ENCODE results near the gene LRRC8C. TPM values are rescaled to one million over a fixed set of nuclear protein-coding genes. Genes with fewer than 3 reads are reported as not detected.

Gene LRRC8C
- total and polyA plus RNA-seq, 2 of the 8 experiments (the other 6 are each of a cell fraction or from before 2014, with no cell fraction given) = 1.1 to 2.1 TPM

DNA sequence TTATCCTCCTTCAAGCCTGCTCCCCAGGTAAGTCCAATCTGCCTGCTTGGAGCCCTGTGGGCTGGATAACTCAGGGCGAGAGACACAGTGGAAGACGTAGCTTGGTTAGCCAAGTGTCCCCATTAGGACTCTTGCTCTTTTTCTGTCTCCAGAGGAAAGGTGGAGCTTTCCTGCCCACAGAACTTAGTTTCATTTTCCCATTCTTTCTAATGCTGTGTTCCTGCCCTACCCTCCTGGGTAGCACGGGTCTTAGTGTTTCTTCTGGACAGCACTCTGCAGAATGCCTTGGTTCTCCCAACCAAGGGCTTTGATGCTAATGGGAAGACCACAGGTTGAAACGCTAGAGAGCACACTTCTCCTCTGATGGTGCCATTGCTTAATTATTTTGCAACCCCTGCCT is 95.5 kb downstream of the LRRC8C start:
- H3K79me1 ChIP-seq (ENCODE audit: low read depth, low read length) = no peaks in the 10 kb centered on the region
- H3K4ac ChIP-seq (replicated peaks; ENCODE audit: insufficient read length, low read depth, low read length) = no peak overlapping the region
- H3K27ac ChIP-seq (ENCODE audit: low read depth, low read length) = no peak overlapping the region
- H4K91ac ChIP-seq (replicated peaks; ENCODE audit: insufficient read length, low read length) = no peak overlapping the region
- H3K27me3 ChIP-seq (replicated peaks in 1 of 4; ENCODE audit: control insufficient read depth in 3 of 4, extremely low read depth in 1 of 4, insufficient read depth in 3 of 4, low read length in 3 of 4) = no peaks in the 10 kb centered on the region
- no peak overlapping the region for H2AFZ ChIP-seq (ENCODE audit: low read length)
- no peak overlapping the region for H2BK12ac ChIP-seq (ENCODE audit: low read depth, low read length)
- H3K18ac ChIP-seq (ENCODE audit: extremely low read depth, low read length) = no peak overlapping the region
- H2BK5ac ChIP-seq (ENCODE audit: low read depth, low read length) = no peak overlapping the region
- no peak overlapping the region for H3K14ac ChIP-seq (ENCODE audit: insufficient read length)
- no peak overlapping the region for H2AK5ac ChIP-seq (ENCODE audit: low read depth, low read length)
- no peaks in the 10 kb centered on the region for H3K23me2 ChIP-seq (ENCODE audit: low read depth, low read length)
- no peak for FAIRE-seq
- H3K4me3 ChIP-seq (ENCODE audit: extremely low read depth in 1 of 4, insufficient read depth in 2 of 4, low read depth in 3 of 4, low read length in 4 of 4) = no peak overlapping the region
- no peak overlapping the region for H2BK15ac ChIP-seq (ENCODE audit: low read length)
- H2BK20ac ChIP-seq (ENCODE audit: low read length) = no peak overlapping the region
- no peak overlapping the region for H3K56ac ChIP-seq (replicated peaks; ENCODE audit: insufficient read length, low read depth, low read length)
- no peaks in the 10 kb centered on the region for H3K36me3 ChIP-seq (ENCODE audit: control insufficient read depth in 2 of 4, insufficient read depth in 4 of 4, low read length in 3 of 4)
- no peak overlapping the region for H4K8ac ChIP-seq (ENCODE audit: extremely low read depth, insufficient read depth, low read length)
- ChIA-PET POLR2A (ENCODE audit: partially characterized antibody) (no interaction called here), CTCF (ENCODE audit: partially characterized antibody) (interaction anchor here (1.1 to 2.6 kb wide), 3 partner anchors 13 to 246 kb away, joined by 3 to 10 read pairs (median 3); no protein-coding TSS in a partner anchor)
- no peaks in the 10 kb centered on the region for H4K20me1 ChIP-seq (replicated peaks in 1 of 2; ENCODE audit: control insufficient read depth in 1 of 2, insufficient read depth in 2 of 2, low read length in 2 of 2)
- TF ChIP-seq SAP30 (IDR thresholded peaks at IDR 0.05; ENCODE audit: insufficient read depth, insufficient replicate concordance, low read length) (no peak), TAF7 (optimal IDR thresholded peaks at IDR 0.05; ENCODE audit: borderline replicate concordance, low read depth, low read length) (no peak), RBBP5 (IDR thresholded peaks at IDR 0.05; ENCODE audit: borderline replicate concordance, low read depth, low read length) (no peak), EP300 (IDR thresholded peaks at IDR 0.05; ENCODE audit: borderline replicate concordance in 1 of 2, low read depth in 2 of 2, low read length in 2 of 2) (no peak), POLR2A (IDR thresholded peaks at IDR 0.05; ENCODE audit: control extremely low read depth in 1 of 2, low read depth in 2 of 2, low read length in 2 of 2) (no peak)
- TF ChIP-seq, protein P1, sequence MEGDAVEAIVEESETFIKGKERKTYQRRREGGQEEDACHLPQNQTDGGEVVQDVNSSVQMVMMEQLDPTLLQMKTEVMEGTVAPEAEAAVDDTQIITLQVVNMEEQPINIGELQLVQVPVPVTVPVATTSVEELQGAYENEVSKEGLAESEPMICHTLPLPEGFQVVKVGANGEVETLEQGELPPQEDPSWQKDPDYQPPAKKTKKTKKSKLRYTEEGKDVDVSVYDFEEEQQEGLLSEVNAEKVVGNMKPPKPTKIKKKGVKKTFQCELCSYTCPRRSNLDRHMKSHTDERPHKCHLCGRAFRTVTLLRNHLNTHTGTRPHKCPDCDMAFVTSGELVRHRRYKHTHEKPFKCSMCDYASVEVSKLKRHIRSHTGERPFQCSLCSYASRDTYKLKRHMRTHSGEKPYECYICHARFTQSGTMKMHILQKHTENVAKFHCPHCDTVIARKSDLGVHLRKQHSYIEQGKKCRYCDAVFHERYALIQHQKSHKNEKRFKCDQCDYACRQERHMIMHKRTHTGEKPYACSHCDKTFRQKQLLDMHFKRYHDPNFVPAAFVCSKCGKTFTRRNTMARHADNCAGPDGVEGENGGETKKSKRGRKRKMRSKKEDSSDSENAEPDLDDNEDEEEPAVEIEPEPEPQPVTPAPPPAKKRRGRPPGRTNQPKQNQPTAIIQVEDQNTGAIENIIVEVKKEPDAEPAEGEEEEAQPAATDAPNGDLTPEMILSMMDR (IDR thresholded peaks at IDR 0.05; ENCODE audit: control extremely low read depth in 1 of 3, insufficient read depth in 1 of 3, low read depth in 1 of 3, low read length in 3 of 3) = no peak
- no peaks in the 10 kb centered on the region for H3K4me1 ChIP-seq (replicated peaks in 1 of 4; ENCODE audit: control insufficient read depth in 3 of 4, insufficient read depth in 4 of 4, low read length in 3 of 4)
- H3K79me2 ChIP-seq (ENCODE audit: control insufficient read depth in 1 of 2, insufficient read depth in 2 of 2, low read length in 2 of 2) = no peaks in the 10 kb centered on the region
- no peaks in the 10 kb centered on the region for H3K9me3 ChIP-seq (ENCODE audit: insufficient read depth in 2 of 2, low read depth in 1 of 2, low read length in 1 of 2)
- DNase-seq (ENCODE audit: low read depth in 1 of 2, low spot score in 2 of 2) = no peak
- WGBS, 2 experiments (ENCODE audit: extremely low coverage in 1 of 2, insufficient coverage in 1 of 2, insufficient read length in 1 of 2, insufficient replicate concordance in 2 of 2, low coverage in 1 of 2, low lambda C conversion rate in 2 of 2, missing lambda C conversion rate in 1 of 2) = 82% methylated on average over 4 of the region's 4 CpGs; no CpG with 5 or more reads in 1 of the 2 experiments
- H4K5ac ChIP-seq (ENCODE audit: insufficient read length, low read depth, low read length) = no peak overlapping the region
- no peak overlapping the region for H2BK120ac ChIP-seq (replicated peaks; ENCODE audit: low read depth, low read length)
- H3K4me2 ChIP-seq (ENCODE audit: insufficient read depth in 1 of 2, low read depth in 2 of 2, low read length in 2 of 2) = no peak overlapping the region
- no peak overlapping the region for H3K9ac ChIP-seq (replicated peaks in 1 of 4; ENCODE audit: extremely low read depth in 1 of 4, low read depth in 3 of 4, low read length in 3 of 4)
- H3K23ac ChIP-seq (ENCODE audit: insufficient read length) = no peak overlapping the region

Measured in H1 (cell line).